Measurements from ENCODE around the gene SGTB.
"Not testable (repeated sequence)": the region's sequence is repeated elsewhere in the genome, so short reads cannot be mapped to it uniquely, and the experiment has no call there.

SGTB gene

GRCh38 chr5:65734921-65735320, 13.0 kb upstream of the SGTB start:
- no peak for DNase-seq (ENCODE audit: low read depth in 2 of 3, low spot score in 2 of 3)

DNA sequence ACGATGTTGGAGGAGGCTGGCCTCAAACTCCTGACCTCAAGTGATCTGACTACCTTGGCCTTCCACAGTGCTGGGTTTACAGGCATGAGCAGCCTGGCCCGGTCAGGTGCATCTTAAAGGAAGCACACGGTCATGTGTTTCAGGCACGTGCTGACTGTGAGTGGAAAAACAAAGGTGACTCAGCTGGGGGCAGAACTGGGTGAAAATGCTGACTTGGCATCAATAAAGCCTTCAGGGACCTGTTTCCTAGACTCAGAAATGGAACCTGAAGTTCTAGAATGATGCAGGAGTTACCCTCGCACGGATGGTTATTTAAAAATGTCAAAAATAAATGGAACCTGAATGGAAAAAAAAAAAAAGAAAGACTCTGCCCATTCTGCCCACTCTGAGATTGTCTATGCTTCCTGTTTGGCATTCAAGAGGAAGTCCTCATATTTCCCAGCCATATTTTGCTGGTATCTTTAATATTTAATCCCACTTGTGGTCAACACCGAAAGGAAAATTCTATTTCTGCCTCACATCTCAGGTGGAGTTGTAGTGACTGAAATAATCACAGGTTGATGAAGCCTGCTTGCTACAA, 12.4 kb upstream of the SGTB start:
- DNase-seq (ENCODE audit: low read depth in 2 of 3, low spot score in 2 of 3), result not testable (repeated sequence)

GRCh38 chr5:65732046-65732445, 10.1 kb upstream of the SGTB start:
- not testable (repeated sequence) for DNase-seq (ENCODE audit: low read depth in 2 of 3, low spot score in 2 of 3)

DNA sequence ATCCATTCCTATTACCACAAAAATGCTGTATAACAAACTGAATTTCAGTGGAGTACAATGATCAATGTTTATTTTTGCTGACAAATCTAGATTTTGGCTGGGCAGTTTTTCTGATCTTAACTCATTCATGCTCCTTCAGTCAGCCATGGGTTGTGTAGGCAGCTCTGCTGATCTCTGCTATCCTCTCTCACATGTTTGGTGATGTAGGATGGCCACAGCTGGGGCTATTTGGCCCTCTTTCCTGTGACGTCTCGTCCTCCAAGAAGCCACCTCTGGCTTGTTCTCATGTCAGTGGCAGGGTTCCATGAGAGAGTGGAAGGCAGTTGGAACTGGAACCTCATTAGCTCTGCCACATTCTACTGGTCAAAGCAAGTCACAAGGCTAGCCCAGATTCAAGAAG, 9.0 kb upstream of the SGTB start:
- DNase-seq (ENCODE audit: low read depth in 2 of 3, low spot score in 2 of 3), result no peak

GRCh38 chr5:65728218-65728617, 6.3 kb upstream of the SGTB start:
- no peak for DNase-seq (ENCODE audit: low read depth in 2 of 3, low spot score in 2 of 3)

- DNase-seq (ENCODE audit: low read depth in 2 of 3, low spot score in 2 of 3), result no peak
Observed at GRCh38 chr5:65727491-65728156, 5.7 kb upstream of the SGTB start.

DNA sequence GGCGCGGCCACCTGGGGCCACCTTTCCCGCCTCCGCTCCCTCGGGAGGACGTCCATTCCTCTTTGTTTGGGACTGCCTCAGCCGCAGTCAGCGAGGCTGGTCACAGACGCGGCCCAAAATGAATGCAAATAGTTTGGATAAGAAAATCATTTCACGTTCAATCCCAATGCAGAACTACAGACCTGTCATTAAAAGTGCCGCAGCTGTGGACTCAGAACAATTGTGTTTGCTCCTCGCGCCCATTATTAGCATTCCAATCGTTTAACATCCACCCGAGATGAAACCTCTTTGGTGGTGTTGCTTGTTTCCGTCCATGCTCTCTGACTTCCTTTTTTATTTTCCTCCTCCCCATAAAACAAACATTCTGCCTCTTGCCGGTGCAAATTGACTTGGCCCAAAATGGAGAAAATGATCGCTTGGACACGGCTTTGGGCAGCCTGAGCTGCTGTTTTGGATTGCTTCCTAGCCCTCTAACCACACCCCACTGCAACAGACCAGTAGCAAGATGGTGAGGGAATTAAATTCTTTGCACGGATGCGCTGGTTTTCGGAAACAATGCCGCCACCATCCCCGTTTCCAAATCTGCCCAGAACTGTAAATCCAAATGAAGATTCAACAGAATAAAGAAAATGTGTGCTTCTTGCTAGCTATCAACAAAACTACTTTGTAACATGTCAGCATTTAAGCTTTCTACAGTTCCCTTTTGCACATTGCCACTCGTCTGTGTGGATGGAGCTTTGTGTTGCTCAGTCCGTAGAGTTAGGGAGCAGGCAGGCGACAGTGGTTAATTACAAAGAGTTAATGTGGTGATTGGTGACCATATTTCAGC, 880 bp upstream of the SGTB start:
- no peak for DNase-seq (ENCODE audit: low read depth in 2 of 3, low spot score in 2 of 3)

DNA sequence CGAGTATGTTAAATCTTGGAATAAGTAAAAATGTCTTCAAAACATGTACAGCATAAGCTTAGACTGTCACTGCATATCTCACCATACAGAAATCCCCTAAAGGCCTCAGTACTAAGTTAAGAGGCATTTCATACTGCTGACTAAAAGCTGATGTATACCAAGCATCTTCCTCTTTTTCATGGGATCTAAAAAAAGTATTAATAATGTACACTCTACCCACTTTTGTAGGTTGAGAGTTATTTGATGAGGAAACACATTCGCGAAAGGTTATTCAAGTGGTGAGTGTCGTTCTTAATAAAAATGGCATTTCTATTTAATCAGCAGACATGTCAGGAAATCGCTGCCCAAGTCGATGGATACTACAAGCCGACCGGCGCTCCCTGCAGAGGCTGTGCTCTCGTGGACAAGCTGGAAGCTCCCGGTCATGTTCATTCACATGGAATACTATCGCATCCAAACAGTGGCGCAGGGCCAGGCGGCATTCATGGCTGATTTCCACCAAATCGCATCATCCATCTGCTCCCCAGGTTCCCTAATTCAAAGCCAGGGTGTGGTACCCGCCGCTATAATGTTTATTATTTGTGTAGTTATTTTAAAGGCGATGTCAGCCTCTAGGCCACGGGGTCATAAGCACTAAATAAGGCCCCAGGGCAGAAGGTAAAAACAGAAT, 724 bp downstream of the SGTB start:
- DNase-seq (ENCODE audit: low read depth in 2 of 3, low spot score in 2 of 3), result no peak

GRCh38 chr5:65718576-65719310, 3.2 kb downstream of the SGTB start:
- no peak for DNase-seq (ENCODE audit: low read depth in 2 of 3, low spot score in 2 of 3)

GRCh38 chr5:65708145-65708544, 13.8 kb downstream of the SGTB start:
- no peak for DNase-seq (ENCODE audit: low read depth in 2 of 3, low spot score in 2 of 3)

DNA sequence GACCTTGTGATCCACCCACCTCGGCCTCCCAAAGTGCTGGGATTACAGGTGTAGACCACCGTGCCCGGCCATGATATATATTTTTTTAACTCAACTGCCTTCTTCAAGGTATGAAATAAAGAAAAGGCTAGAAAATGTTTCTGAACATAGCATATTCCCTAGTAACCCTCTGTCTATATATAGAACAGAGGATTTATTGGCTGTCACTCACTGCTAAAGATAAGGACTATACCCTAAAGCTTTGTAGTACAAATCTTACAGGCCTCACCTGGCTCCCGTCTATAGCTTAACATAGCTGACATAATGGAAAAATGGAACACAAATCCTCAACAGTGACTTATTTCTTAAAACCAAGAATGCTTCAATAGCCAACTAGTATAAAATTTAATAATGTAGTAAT, 14.2 kb downstream of the SGTB start:
- DNase-seq (ENCODE audit: low read depth in 2 of 3, low spot score in 2 of 3), result no peak

DNA sequence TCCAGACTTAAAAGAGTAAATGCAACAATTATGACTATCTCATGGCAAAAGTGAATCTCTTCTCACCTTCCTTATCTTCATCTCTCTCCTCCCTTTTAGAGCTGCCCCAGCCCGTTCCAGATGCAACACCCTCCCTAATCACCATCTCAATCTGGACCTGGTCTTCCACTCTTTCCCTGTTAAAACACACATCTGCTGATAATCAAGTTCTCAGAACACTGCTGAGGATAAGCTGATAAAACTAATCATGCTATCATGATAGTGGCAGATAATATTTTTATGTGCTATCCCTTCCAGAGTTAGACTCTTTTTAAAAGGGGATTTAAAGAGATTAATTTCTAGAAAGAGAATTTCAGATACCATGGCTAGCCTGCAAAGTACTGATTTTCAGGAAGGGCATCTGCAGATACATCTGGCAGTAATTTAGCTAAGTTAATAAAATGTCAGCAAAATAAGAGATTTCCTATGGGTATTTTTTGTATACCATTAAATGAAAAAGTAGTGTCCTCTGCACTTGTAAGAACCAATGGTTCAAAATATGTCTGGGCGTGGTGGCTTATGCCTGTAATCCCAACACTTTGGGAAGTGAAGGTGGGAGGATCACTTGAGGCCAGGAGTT, 17.2 kb downstream of the SGTB start:
- no peak for DNase-seq (ENCODE audit: low read depth in 2 of 3, low spot score in 2 of 3)

- DNase-seq (ENCODE audit: low read depth in 2 of 3, low spot score in 2 of 3), result no peak
Observed at GRCh38 chr5:65702036-65702435, 19.9 kb downstream of the SGTB start.

- DNase-seq (ENCODE audit: low read depth in 2 of 3, low spot score in 2 of 3), result no peak
Observed at GRCh38 chr5:65699338-65699737, 22.6 kb downstream of the SGTB start.

- DNase-seq (ENCODE audit: low read depth in 2 of 3, low spot score in 2 of 3), result no peak
Observed at GRCh38 chr5:65696892-65697291, 25.0 kb downstream of the SGTB start.

DNA sequence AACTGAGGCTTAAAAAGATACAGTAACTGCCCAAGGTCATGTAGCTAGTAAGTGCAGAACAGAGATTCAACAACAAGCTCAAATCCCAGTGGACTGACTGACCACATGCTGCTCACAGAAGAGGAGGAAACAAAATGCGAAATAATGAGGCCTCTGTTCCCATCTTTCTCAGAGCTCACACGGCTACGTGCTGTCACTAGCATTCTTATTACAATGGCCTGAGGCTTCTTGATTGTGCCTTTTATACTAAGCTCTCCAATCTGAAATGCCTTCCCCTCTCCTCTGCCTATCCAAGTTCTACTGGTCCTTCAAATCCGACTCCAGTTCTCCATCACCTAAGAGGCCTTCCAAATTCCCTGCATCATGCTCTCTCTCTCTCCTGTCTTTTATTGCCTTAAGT, 26.0 kb downstream of the SGTB start:
- no peak for DNase-seq (ENCODE audit: low read depth in 2 of 3, low spot score in 2 of 3)

DNA sequence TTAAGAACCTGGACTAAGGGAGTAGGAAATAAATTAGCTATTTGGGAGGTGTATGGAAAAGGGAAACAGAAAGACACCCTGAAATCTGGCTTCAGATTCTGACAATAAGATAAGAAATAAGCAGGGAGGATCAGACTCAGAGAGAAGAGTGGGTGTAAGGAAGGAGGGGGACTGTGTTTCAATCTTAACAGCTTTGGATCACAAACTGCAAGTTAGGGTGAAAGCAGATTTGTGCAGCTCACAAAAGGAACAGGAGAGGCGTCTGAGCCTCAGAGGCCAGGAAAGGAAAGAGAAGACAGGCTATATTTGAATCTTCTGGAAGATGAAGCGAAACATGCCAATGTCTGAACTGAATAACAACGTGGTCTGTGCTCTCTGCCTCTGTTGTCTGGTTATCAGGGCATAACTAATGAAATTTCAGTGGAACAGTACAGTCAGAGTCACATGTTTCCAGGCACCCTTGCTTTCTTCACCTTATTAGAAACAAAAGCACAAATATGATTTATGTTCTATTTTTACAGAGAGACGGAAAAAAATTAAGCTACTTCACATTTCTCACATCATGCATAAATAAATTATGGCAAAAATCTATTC, 26.6 kb downstream of the SGTB start:
- DNase-seq (ENCODE audit: low read depth in 2 of 3, low spot score in 2 of 3), result no peak

DNA sequence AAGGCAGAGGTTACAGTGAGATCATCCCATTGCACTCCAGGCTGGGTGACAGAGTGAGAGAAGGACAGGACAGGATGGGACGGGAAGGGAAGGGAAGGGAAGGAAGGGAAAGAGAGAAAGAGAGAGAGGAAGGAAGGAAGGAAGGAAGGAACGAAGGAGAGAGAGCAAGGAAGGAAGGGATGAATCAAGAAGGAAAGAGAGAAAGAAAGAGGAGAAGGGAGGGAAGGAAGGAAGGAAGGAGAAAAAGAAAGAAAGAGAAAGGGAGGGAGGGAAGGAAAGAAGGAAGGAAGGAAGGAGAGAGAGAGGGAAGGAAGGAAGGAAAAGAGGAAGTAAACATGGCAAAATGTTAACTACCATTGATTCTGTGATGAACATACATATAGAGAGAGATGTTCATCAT, 28.8 kb downstream of the SGTB start:
- no peak for DNase-seq (ENCODE audit: low read depth in 2 of 3, low spot score in 2 of 3)

DNA sequence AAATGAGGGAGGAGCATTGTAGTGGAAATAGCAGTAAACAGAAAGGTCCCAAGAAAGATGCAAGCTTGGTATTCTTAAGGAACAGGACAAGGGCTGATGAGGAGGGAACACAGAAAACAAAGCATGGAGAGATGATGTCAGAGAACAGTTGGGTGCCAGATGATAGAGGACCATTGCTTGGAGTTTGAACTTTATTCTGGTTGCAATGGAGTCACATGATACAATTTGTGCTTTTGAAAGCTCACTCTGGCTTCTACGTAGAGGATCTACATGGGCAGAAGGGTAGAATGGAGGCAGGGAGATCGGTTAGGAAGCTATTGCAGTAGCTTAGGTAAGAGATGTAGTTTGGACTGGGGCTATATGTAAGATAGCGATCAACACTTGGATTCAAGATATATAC, 39.8 kb downstream of the SGTB start:
- no peak for DNase-seq (ENCODE audit: low read depth in 2 of 3, low spot score in 2 of 3)

DNA sequence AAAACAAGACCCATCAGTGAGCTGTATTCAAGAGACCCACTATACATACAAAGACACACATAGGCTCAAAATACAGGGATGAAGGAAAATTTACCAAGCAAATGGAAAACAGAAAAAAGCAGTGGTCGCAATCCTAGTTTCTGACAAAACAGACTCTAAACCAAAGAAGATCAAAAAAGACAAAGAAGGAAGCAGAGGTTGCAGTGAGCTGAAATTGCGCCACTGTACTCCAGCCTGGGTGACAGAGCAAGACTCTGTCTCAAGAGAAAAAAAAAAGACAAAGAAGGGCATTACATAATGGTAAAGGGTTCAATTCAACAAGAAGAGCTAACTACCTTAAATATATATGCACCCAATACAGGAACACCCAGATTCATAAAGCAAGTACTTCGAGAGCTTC, 45.9 kb downstream of the SGTB start:
- not testable (repeated sequence) for DNase-seq (ENCODE audit: low read depth in 2 of 3, low spot score in 2 of 3)
